OCI-LY7 (cell line): ENCODE results near the gene EEPD1.

ENCODE experiments used
- EZH2phosphoT487 ChIP-seq: fragments of 200-600 bp; sonication (generic); IDR thresholded peaks from 2 replicates; pipeline ENCODE4 v1.6.1; 2018; ENCODE audit warnings: low read depth, borderline replicate concordance, mild to moderate bottlenecking, mixed run types, antibody characterized with exemption, low read length, moderate library complexity, mixed read lengths
- TF ChIP-seq, protein P1 (sequence below): fragments of 200-600 bp; sonication (generic); conservative IDR thresholded peaks from 2 replicates; pipeline ENCODE4 v1.5.1; 2014; ENCODE audit warnings: mild to moderate bottlenecking, antibody characterized with exemption, low read length, moderate library complexity, mixed read lengths

DNA sequence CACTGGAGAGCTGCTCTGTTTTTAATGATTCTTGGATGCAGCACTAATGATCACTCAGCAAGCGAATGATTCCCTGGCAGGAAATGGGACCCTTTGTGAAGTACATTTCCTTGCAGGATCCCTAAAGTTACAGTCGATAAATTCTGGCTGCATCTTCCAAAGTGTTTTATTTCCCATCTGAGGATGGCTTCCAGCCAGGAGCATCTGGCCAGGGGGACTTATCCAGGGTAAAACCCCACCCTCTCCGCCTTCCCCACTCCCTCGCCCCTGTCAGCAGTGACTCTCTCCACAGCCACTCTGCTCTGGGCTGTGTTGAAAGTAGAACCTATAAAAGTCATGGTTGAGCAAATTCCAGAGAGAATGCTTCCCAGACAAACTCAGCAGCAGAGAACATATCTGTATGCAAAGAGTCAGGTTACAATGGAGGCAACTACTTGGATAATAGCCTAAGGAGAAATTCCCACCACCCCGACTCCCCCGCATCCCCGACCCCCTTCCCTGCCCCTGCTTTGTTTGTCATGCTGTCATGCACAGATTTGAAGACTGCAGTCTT, 125.6 kb downstream of the EEPD1 start:
- TF ChIP-seq, protein P1, sequence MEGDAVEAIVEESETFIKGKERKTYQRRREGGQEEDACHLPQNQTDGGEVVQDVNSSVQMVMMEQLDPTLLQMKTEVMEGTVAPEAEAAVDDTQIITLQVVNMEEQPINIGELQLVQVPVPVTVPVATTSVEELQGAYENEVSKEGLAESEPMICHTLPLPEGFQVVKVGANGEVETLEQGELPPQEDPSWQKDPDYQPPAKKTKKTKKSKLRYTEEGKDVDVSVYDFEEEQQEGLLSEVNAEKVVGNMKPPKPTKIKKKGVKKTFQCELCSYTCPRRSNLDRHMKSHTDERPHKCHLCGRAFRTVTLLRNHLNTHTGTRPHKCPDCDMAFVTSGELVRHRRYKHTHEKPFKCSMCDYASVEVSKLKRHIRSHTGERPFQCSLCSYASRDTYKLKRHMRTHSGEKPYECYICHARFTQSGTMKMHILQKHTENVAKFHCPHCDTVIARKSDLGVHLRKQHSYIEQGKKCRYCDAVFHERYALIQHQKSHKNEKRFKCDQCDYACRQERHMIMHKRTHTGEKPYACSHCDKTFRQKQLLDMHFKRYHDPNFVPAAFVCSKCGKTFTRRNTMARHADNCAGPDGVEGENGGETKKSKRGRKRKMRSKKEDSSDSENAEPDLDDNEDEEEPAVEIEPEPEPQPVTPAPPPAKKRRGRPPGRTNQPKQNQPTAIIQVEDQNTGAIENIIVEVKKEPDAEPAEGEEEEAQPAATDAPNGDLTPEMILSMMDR: no peak
- TF ChIP-seq EZH2phosphoT487: no peak
